ENCODE data around the gene TMTC3. TPM values are rescaled to one million over a fixed set of nuclear protein-coding genes. Genes with fewer than 3 reads are reported as not detected.

The TMTC3 gene
- total and polyA plus RNA-seq, 2 experiments from 2014 or later: 17.7 to 53.8 TPM

DNA sequence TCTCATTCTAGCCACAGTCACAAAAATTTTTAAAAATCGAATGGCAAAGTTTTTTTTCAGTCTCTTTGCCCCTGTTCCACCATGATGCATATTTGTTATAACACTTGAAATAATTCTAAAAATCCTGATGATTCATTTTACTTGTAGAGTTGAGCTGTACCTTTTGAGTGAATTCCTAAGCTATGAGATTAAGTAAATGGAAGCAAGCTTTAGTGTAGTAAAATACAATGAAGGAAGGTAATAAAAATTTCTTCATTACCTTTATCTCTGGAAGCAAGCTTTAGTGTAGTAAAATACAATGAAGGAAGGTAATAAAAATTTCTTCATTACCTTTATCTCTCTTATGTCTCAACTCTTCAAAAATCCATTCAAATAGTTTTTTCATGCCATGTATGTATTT is 46.1 kb downstream of the TMTC3 start:
- Histone ChIP-seq H3K4me2 (no peak overlapping the region), H4K20me1 (replicated peaks; ENCODE audit: insufficient read depth) (no peaks in the 10 kb centered on the region), H3K4me1 (ENCODE audit: insufficient read depth) (no peaks in the 10 kb centered on the region), H3K79me2 (replicated peaks; ENCODE audit: insufficient read depth) (no peaks in the 10 kb centered on the region), H3F3A (replicated peaks; ENCODE audit: low read depth) (no peaks in the 10 kb centered on the region), H3K9me2 (ENCODE audit: insufficient read depth) (no peaks in the 10 kb centered on the region), H3K27ac (ENCODE audit: low read depth) (no peak overlapping the region), H3K36me3 (ENCODE audit: insufficient read depth) (peaks cover 5% of the 10 kb centered on the region; the same call in 1 of the 2 replicates), H3K4me3 (no peak overlapping the region), H2AFZ (no peak overlapping the region), H3K27me3 (ENCODE audit: insufficient read depth) (no peaks in the 10 kb centered on the region)
- DNase-seq (ENCODE audit: low spot score) (no peak), ATAC-seq (no peak)
- Mint-ChIP-seq H3K36me3 (ENCODE audit: low read depth) (peaks cover 28% of the 10 kb centered on the region), H3K4me3 (no peak overlapping the region), H3K27ac (no peak overlapping the region), H3K4me1 (peaks cover 3% of the 10 kb centered on the region; the same call in 1 of the 3 replicates), H3K9me3 (0 out of 3 replicates have a peak, but pooled peaks cover 3% of the 10 kb centered on the region), H3K27me3 (ENCODE audit: insufficient read depth, low read depth, poor library complexity) (no peaks in the 10 kb centered on the region)
- TF ChIP-seq STAT1 (IDR thresholded peaks at IDR 0.05; ENCODE audit: unreplicated experiment): no peak
- no peak for TF ChIP-seq CREB1 (CRISPR knock-in tag; IDR thresholded peaks at IDR 0.05; ENCODE audit: low read depth)
- TF ChIP-seq ZNF114 (CRISPR knock-in tag; IDR thresholded peaks at IDR 0.05): no peak
- no peak for TF ChIP-seq POLR2AphosphoS5 (IDR thresholded peaks at IDR 0.05; ENCODE audit: low read depth)
- no peak for TF ChIP-seq EZH2phosphoT487 (IDR thresholded peaks at IDR 0.05; ENCODE audit: unreplicated experiment)
- no peak for TF ChIP-seq ETS1 (IDR thresholded peaks at IDR 0.05)
- no peak for TF ChIP-seq JUNB (IDR thresholded peaks at IDR 0.05; ENCODE audit: unreplicated experiment)
- TF ChIP-seq, protein P1, sequence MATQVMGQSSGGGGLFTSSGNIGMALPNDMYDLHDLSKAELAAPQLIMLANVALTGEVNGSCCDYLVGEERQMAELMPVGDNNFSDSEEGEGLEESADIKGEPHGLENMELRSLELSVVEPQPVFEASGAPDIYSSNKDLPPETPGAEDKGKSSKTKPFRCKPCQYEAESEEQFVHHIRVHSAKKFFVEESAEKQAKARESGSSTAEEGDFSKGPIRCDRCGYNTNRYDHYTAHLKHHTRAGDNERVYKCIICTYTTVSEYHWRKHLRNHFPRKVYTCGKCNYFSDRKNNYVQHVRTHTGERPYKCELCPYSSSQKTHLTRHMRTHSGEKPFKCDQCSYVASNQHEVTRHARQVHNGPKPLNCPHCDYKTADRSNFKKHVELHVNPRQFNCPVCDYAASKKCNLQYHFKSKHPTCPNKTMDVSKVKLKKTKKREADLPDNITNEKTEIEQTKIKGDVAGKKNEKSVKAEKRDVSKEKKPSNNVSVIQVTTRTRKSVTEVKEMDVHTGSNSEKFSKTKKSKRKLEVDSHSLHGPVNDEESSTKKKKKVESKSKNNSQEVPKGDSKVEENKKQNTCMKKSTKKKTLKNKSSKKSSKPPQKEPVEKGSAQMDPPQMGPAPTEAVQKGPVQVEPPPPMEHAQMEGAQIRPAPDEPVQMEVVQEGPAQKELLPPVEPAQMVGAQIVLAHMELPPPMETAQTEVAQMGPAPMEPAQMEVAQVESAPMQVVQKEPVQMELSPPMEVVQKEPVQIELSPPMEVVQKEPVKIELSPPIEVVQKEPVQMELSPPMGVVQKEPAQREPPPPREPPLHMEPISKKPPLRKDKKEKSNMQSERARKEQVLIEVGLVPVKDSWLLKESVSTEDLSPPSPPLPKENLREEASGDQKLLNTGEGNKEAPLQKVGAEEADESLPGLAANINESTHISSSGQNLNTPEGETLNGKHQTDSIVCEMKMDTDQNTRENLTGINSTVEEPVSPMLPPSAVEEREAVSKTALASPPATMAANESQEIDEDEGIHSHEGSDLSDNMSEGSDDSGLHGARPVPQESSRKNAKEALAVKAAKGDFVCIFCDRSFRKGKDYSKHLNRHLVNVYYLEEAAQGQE (IDR thresholded peaks at IDR 0.05; ENCODE audit: unreplicated experiment): no peak
- TF ChIP-seq EZH2 (IDR thresholded peaks at IDR 0.05; ENCODE audit: low read depth, unreplicated experiment): no peak
- TF ChIP-seq, protein P2, sequence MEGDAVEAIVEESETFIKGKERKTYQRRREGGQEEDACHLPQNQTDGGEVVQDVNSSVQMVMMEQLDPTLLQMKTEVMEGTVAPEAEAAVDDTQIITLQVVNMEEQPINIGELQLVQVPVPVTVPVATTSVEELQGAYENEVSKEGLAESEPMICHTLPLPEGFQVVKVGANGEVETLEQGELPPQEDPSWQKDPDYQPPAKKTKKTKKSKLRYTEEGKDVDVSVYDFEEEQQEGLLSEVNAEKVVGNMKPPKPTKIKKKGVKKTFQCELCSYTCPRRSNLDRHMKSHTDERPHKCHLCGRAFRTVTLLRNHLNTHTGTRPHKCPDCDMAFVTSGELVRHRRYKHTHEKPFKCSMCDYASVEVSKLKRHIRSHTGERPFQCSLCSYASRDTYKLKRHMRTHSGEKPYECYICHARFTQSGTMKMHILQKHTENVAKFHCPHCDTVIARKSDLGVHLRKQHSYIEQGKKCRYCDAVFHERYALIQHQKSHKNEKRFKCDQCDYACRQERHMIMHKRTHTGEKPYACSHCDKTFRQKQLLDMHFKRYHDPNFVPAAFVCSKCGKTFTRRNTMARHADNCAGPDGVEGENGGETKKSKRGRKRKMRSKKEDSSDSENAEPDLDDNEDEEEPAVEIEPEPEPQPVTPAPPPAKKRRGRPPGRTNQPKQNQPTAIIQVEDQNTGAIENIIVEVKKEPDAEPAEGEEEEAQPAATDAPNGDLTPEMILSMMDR (conservative IDR thresholded peaks at IDR 0.05; ENCODE audit: low read depth in 2 of 2): no peak
- no peak for TF ChIP-seq ZNF462 (CRISPR knock-in tag; IDR thresholded peaks at IDR 0.05)
- TF ChIP-seq NANOG (IDR thresholded peaks at IDR 0.05; ENCODE audit: borderline replicate concordance): no peak
- TF ChIP-seq ZNF331 (CRISPR knock-in tag; IDR thresholded peaks at IDR 0.05; ENCODE audit: low read depth): no peak
